Measurements from ENCODE around the gene HECTD4. TPM values are rescaled to one million over a fixed set of nuclear protein-coding genes. Genes with fewer than 3 reads are reported as not detected.

The HECTD4 gene
- total and polyA plus RNA-seq, 2 donors (not counting 1 experiment from before 2014, with no cell fraction given): 46.4 to 92.2 TPM

GRCh38 chr12:112199136-112199535 is 183.1 kb downstream of the HECTD4 start:
- POLR2A ChIA-PET: no interaction called here
- Histone ChIP-seq H3K9me3 (ENCODE audit: control extremely low read depth in 1 of 3, control insufficient read depth in 2 of 3, insufficient read depth in 1 of 3, low read length in 2 of 3) (no peaks in the 10 kb centered on the region), H3K4me3 (ENCODE audit: control extremely low read depth in 1 of 5, extremely low read depth in 1 of 5, insufficient read depth in 1 of 5, low read depth in 2 of 5, low read length in 4 of 5) (no peak overlapping the region), H4K20me1 (ENCODE audit: control insufficient read depth, insufficient read depth, low read length, poor library complexity, severe bottlenecking) (no peaks in the 10 kb centered on the region), H2AFZ (ENCODE audit: insufficient read depth, low read depth, low read length, poor library complexity, severe bottlenecking) (no peak overlapping the region), H3K27ac (ENCODE audit: low read length in 2 of 2) (no peak overlapping the region), H3K27me3 (replicated peaks in 1 of 4; ENCODE audit: control extremely low read depth in 1 of 4, control insufficient read depth in 3 of 4, insufficient read depth in 4 of 4, low read length in 3 of 4) (no peaks in the 10 kb centered on the region), H3K36me3 (replicated peaks in 1 of 2; ENCODE audit: control extremely low read depth in 1 of 2, control insufficient read depth in 1 of 2, extremely low read depth in 1 of 2, insufficient read depth in 2 of 2, low read length in 1 of 2) (peaks cover 2 to 51% of the 10 kb centered on the region in 2 experiments), H3K4me1 (ENCODE audit: control insufficient read depth in 2 of 2, insufficient read depth in 2 of 2, low read length in 2 of 2) (no peaks in the 10 kb centered on the region), H3K4me2 (replicated peaks; ENCODE audit: low read depth, low read length, poor library complexity, severe bottlenecking) (no peak overlapping the region), H3K79me2 (ENCODE audit: control insufficient read depth, insufficient read depth, low read length) (no peaks in the 10 kb centered on the region), H3K9ac (ENCODE audit: low read length) (no peak overlapping the region)
- Mint-ChIP-seq H3K27ac (no peak overlapping the region), H3K27me3 (no peaks in the 10 kb centered on the region), H3K9me3 (ENCODE audit: insufficient read depth) (no peaks in the 10 kb centered on the region), H3K4me3 (no peak overlapping the region), H3K4me1 (no peaks in the 10 kb centered on the region)
- 83% methylated on average over 4 of the region's 4 CpGs for WGBS (ENCODE audit: insufficient coverage)
- no peak for DNase-seq
- no peak for ATAC-seq (ENCODE audit: low read depth)
- TF ChIP-seq EZH2 (IDR thresholded peaks at IDR 0.05; ENCODE audit: borderline replicate concordance, insufficient read depth, low read depth, low read length, poor library complexity, severe bottlenecking) (no peak), CTCF (IDR thresholded peaks at IDR 0.05) (no peak)
- CTCF ChIA-PET: interaction anchor here (0.9 to 5.1 kb wide), 6 partner anchors 13 to 216 kb away, joined by 3 to 88 read pairs (median 4); no protein-coding TSS in a partner anchor
- intact Hi-C loops (cut with micrococcal nuclease): no loop called here

- Histone ChIP-seq H3K4me1 (ENCODE audit: control insufficient read depth in 2 of 2, insufficient read depth in 2 of 2, low read length in 2 of 2) (no peaks in the 10 kb centered on the region), H2AFZ (ENCODE audit: insufficient read depth, low read depth, low read length, poor library complexity, severe bottlenecking) (no peak overlapping the region), H3K27ac (ENCODE audit: low read length in 2 of 2) (no peak overlapping the region), H3K27me3 (replicated peaks in 1 of 4; ENCODE audit: control extremely low read depth in 1 of 4, control insufficient read depth in 3 of 4, insufficient read depth in 4 of 4, low read length in 3 of 4) (no peaks in the 10 kb centered on the region), H3K9me3 (ENCODE audit: control extremely low read depth in 1 of 3, control insufficient read depth in 2 of 3, insufficient read depth in 1 of 3, low read length in 2 of 3) (no peaks in the 10 kb centered on the region), H3K4me2 (replicated peaks; ENCODE audit: low read depth, low read length, poor library complexity, severe bottlenecking) (no peak overlapping the region), H4K20me1 (ENCODE audit: control insufficient read depth, insufficient read depth, low read length, poor library complexity, severe bottlenecking) (no peaks in the 10 kb centered on the region), H3K79me2 (ENCODE audit: control insufficient read depth, insufficient read depth, low read length) (no peaks in the 10 kb centered on the region), H3K4me3 (ENCODE audit: control extremely low read depth in 1 of 5, extremely low read depth in 1 of 5, insufficient read depth in 1 of 5, low read depth in 2 of 5, low read length in 4 of 5) (no peak overlapping the region), H3K36me3 (replicated peaks in 1 of 2; ENCODE audit: control extremely low read depth in 1 of 2, control insufficient read depth in 1 of 2, extremely low read depth in 1 of 2, insufficient read depth in 2 of 2, low read length in 1 of 2) (peaks cover 2 to 52% of the 10 kb centered on the region in 2 experiments), H3K9ac (ENCODE audit: low read length) (no peak overlapping the region)
- WGBS (ENCODE audit: insufficient coverage): 85% methylated on average over 6 of the region's 9 CpGs
- Mint-ChIP-seq H3K27me3 (no peaks in the 10 kb centered on the region), H3K9me3 (ENCODE audit: insufficient read depth) (no peaks in the 10 kb centered on the region), H3K4me1 (no peaks in the 10 kb centered on the region), H3K4me3 (no peak overlapping the region), H3K27ac (no peak overlapping the region)
- intact Hi-C loops (cut with micrococcal nuclease): no loop called here
- DNase-seq (peak; percentile 63), ATAC-seq (ENCODE audit: low read depth) (peak; percentile 78)
- CTCF ChIA-PET: interaction anchor here (0.8 to 5.1 kb wide), 30 partner anchors 8 to 253 kb away, joined by 3 to 88 read pairs (median 3); no protein-coding TSS in a partner anchor
- TF ChIP-seq CTCF (IDR thresholded peaks at IDR 0.05) (peak; percentile 71), EZH2 (IDR thresholded peaks at IDR 0.05; ENCODE audit: borderline replicate concordance, insufficient read depth, low read depth, low read length, poor library complexity, severe bottlenecking) (no peak)
- POLR2A ChIA-PET: no interaction called here
These were observed 184.0 kb downstream of the HECTD4 start for GRCh38 chr12:112198120-112198733.

Data from B cell (primary cell).